ENCODE data around the gene PDE11A.

GRCh38 chr2:177679611-177680605, 392.7 kb downstream of the PDE11A start:
- no peak for TF ChIP-seq EZH2 (IDR thresholded peaks at IDR 0.05; ENCODE audit: insufficient read depth, poor library complexity, severe bottlenecking)
- TF ChIP-seq EZH2phosphoT487 (IDR thresholded peaks at IDR 0.05; ENCODE audit: insufficient read depth, low read depth): no peak

All from GM23248 (cell line).